ENCODE data around the gene BEND7. TPM values are rescaled to one million over a fixed set of nuclear protein-coding genes. Genes with fewer than 3 reads are reported as not detected.

BEND7 gene
- total RNA-seq, 4 donors from 2014 or later = 4.7 to 13.4 (median 6.5) TPM

GRCh38 chr10:13397052-13397451 lies 131.8 kb downstream of the BEND7 start:
- no peak overlapping the region for H3K27ac ChIP-seq
- H3K9me3 ChIP-seq = no peaks in the 10 kb centered on the region
- TF ChIP-seq POLR2AphosphoS5 (IDR thresholded peaks at IDR 0.05) = no peak
- no peak for TF ChIP-seq CTCF (IDR thresholded peaks at IDR 0.05)
- no peaks in the 10 kb centered on the region for H3K36me3 ChIP-seq
- WGBS = 93% methylated on average over 3 of the region's 3 CpGs
- no peaks in the 10 kb centered on the region for H3K27me3 ChIP-seq
- DNase-seq (ENCODE audit: low spot score in 2 of 2) = no peak
- no peaks in the 10 kb centered on the region for H3K4me1 ChIP-seq
- H3K4me3 ChIP-seq = no peak overlapping the region

GRCh38 chr10:13396369-13396768 lies 132.4 kb downstream of the BEND7 start:
- Histone ChIP-seq H3K27ac (no peak overlapping the region), H3K4me3 (no peak overlapping the region), H3K27me3 (no peaks in the 10 kb centered on the region), H3K36me3 (no peaks in the 10 kb centered on the region), H3K4me1 (no peaks in the 10 kb centered on the region), H3K9me3 (no peaks in the 10 kb centered on the region)
- no peak for TF ChIP-seq POLR2A (IDR thresholded peaks at IDR 0.05)
- no peak for TF ChIP-seq POLR2AphosphoS5 (IDR thresholded peaks at IDR 0.05)
- TF ChIP-seq CTCF (IDR thresholded peaks at IDR 0.05) = no peak
- no peak for TF ChIP-seq EP300 (IDR thresholded peaks at IDR 0.05)
- DNase-seq (ENCODE audit: low spot score in 2 of 2) = no peak

- Histone ChIP-seq H3K9me3 (no peaks in the 10 kb centered on the region), H3K27me3 (no peaks in the 10 kb centered on the region), H3K4me3 (no peak overlapping the region), H3K27ac (no peak overlapping the region), H3K36me3 (no peaks in the 10 kb centered on the region), H3K4me1 (peaks cover 2% of the 10 kb centered on the region)
- TF ChIP-seq POLR2A (IDR thresholded peaks at IDR 0.05) (no peak), CTCF (IDR thresholded peaks at IDR 0.05) (no peak)
- no peak for DNase-seq (ENCODE audit: low spot score in 2 of 2)
- WGBS = 53% methylated on average over 3 of the region's 3 CpGs
Measured at GRCh38 chr10:13395540-13395939, 133.3 kb downstream of the BEND7 start.

- no peaks in the 10 kb centered on the region for H3K36me3 ChIP-seq
- TF ChIP-seq POLR2AphosphoS5 (IDR thresholded peaks at IDR 0.05) (no peak), CTCF (IDR thresholded peaks at IDR 0.05) (no peak), POLR2A (IDR thresholded peaks at IDR 0.05) (no peak)
- no peak overlapping the region for H3K4me3 ChIP-seq
- WGBS = 52% methylated on average over 4 of the region's 4 CpGs
- H3K27ac ChIP-seq = no peak overlapping the region
- H3K9me3 ChIP-seq = no peaks in the 10 kb centered on the region
- peaks cover 2% of the 10 kb centered on the region for H3K27me3 ChIP-seq
- H3K4me1 ChIP-seq = peaks cover 2% of the 10 kb centered on the region
- no peak for DNase-seq (ENCODE audit: low spot score in 2 of 2)
Measured at GRCh38 chr10:13393640-13394039, 135.2 kb downstream of the BEND7 start.

GRCh38 chr10:13392701-13393100 lies 136.1 kb downstream of the BEND7 start:
- no peak overlapping the region for H3K27ac ChIP-seq
- no peak for DNase-seq (ENCODE audit: low spot score in 2 of 2)
- H3K27me3 ChIP-seq = peaks cover 2% of the 10 kb centered on the region
- H3K4me1 ChIP-seq = peaks cover 2% of the 10 kb centered on the region
- TF ChIP-seq POLR2AphosphoS5 (IDR thresholded peaks at IDR 0.05) = no peak
- TF ChIP-seq POLR2A (IDR thresholded peaks at IDR 0.05) = no peak
- TF ChIP-seq EP300 (IDR thresholded peaks at IDR 0.05) = no peak
- TF ChIP-seq CTCF (IDR thresholded peaks at IDR 0.05) = no peak
- no peaks in the 10 kb centered on the region for H3K9me3 ChIP-seq
- no peak overlapping the region for H3K4me3 ChIP-seq
- 92% methylated on average over 5 of the region's 5 CpGs for WGBS
- H3K36me3 ChIP-seq = no peaks in the 10 kb centered on the region

Other genes starting within 250 kb of the BEND7 start
- gene PHYH, start 228.9 kb downstream of the BEND7 start, total RNA-seq = 10 to 100 TPM; 10.5 to 22.2 (median 13.3) TPM
- 10 to 100 TPM; 23.1 to 31.6 (median 25.4) TPM for gene SEPHS1, start 180.7 kb downstream of the BEND7 start, total RNA-seq
- 10 to 100 TPM; 21.8 to 44.0 (median 25.7) TPM for gene PRPF18, start 58.0 kb upstream of the BEND7 start, total RNA-seq